Medulla oblongata (tissue), 1 donor: ENCODE results near the gene RCOR2.
"Not testable (repeated sequence)": the region's sequence is repeated elsewhere in the genome, so short reads cannot be mapped to it uniquely, and the experiment has no call there.

Source experiments
- DNase-seq: peaks from one replicate; pipeline ENCODE4 v3.0.0-alpha.2; 2015; ENCODE audit errors: extremely low spot score

The RCOR2 gene

GRCh38 chr11:63916837-63917691 lies at the start of gene RCOR2:
TSS of gene RCOR2 (minus strand) at chr11:63917164. CDS start at chr11:63916456, 708 bp downstream.
- DNase-seq = peak; percentile 80

- DNase-seq = no peak
Measured at GRCh38 chr11:63966444-63966843, 49.5 kb upstream of the RCOR2 start.

GRCh38 chr11:63963895-63964294 lies 46.9 kb upstream of the RCOR2 start:
- not testable (repeated sequence) for DNase-seq

GRCh38 chr11:63961608-63962412 lies 44.8 kb upstream of the RCOR2 start:
- no peak for DNase-seq

- DNase-seq = no peak
Measured at GRCh38 chr11:63958008-63958407, 41.0 kb upstream of the RCOR2 start.

- DNase-seq = no peak
Measured at GRCh38 chr11:63952570-63952969, 35.6 kb upstream of the RCOR2 start.

- no peak for DNase-seq
Measured at GRCh38 chr11:63951779-63952536, 35.0 kb upstream of the RCOR2 start.

- DNase-seq = peak; percentile 90
Measured at GRCh38 chr11:63945477-63946163, 28.7 kb upstream of the RCOR2 start.

GRCh38 chr11:63944987-63945386 lies 28.0 kb upstream of the RCOR2 start:
- no peak for DNase-seq

GRCh38 chr11:63942803-63943202 lies 25.8 kb upstream of the RCOR2 start:
- no peak for DNase-seq

GRCh38 chr11:63941901-63942300 lies 24.9 kb upstream of the RCOR2 start:
- DNase-seq = no peak

GRCh38 chr11:63940786-63941185 lies 23.8 kb upstream of the RCOR2 start:
- peak; percentile 55 for DNase-seq

GRCh38 chr11:63939397-63939891 lies 22.5 kb upstream of the RCOR2 start:
- peak; percentile 21 for DNase-seq

GRCh38 chr11:63938479-63939396 lies 21.8 kb upstream of the RCOR2 start, which contains the start of gene NAA40:
TSS of gene NAA40 (plus strand) at chr11:63939002. CDS start at chr11:63939097, 95 bp downstream.
- peak; percentile 91 for DNase-seq

- no peak for DNase-seq
Measured at GRCh38 chr11:63937713-63938478, 20.9 kb upstream of the RCOR2 start.

- DNase-seq = peak; percentile 79
Measured at GRCh38 chr11:63933459-63933858, 16.5 kb upstream of the RCOR2 start.

GRCh38 chr11:63931876-63932275 lies 14.9 kb upstream of the RCOR2 start:
- DNase-seq = peak; percentile 43

GRCh38 chr11:63931045-63931444 lies 14.1 kb upstream of the RCOR2 start:
- DNase-seq = no peak

- DNase-seq = no peak
Measured at GRCh38 chr11:63929616-63930015, 12.7 kb upstream of the RCOR2 start.
